A549 treated with ZK216348 at 1 μM for 4 hours (cell line): ENCODE measurements around the gene TSTD2. TPM values are rescaled to one million over a fixed set of nuclear protein-coding genes. Genes with fewer than 3 reads are reported as not detected.

ENCODE experiments used
- total RNA-seq: library from RNA; stranded (reverse); fragments of 200-300 nt; extraction: Qiagen RNA extraction; gene quantifications from 5 replicates; pipeline ENCODE4 v1.2.3, GENCODE V29; 2022; ENCODE audit warnings: low read depth

The TSTD2 gene
- total RNA-seq: 7.6 to 11.6 TPM (median 11.1 TPM) in 5 replicates

GRCh38 chr9:97632985-97633858, at the start of gene TSTD2, which contains the start of gene NCBP1:
Gene TSTD2, minus strand, starts transcription at chr9:97633368. Its CDS starts 5,806 bp downstream, at chr9:97627562.
Gene NCBP1, plus strand, starts transcription at chr9:97633821. Its CDS starts 61 bp downstream, at chr9:97633882.

Other genes starting within 250 kb of the TSTD2 start
- 11.6 to 13.6 TPM (median 12.4 TPM) in 5 replicates for gene TDRD7, start 221.3 kb downstream of the TSTD2 start, total RNA-seq
- 1.7 to 2.9 TPM (median 2.3 TPM) in 5 replicates for gene TMOD1, start 131.7 kb downstream of the TSTD2 start, total RNA-seq
- 23.7 to 31.7 TPM (median 26.5 TPM) in 5 replicates for gene NCBP1, start 453 bp upstream of the TSTD2 start, total RNA-seq
- gene XPA, start 64.0 kb upstream of the TSTD2 start, total RNA-seq: 12.9 to 16.2 TPM (median 13.8 TPM) in 5 replicates
- 2.9 to 4.5 TPM (median 4.3 TPM) in 5 replicates for gene FOXE1, start 219.9 kb upstream of the TSTD2 start, total RNA-seq